ENCODE measurements around the gene ERC2. TPM values are rescaled to one million over a fixed set of nuclear protein-coding genes. Genes with fewer than 3 reads are reported as not detected.

ERC2 gene
- total and polyA plus RNA-seq, 12 donors, result 0.22 to 4.2 (median 1.7) TPM

GRCh38 chr3:56363720-56364119 is 104.5 kb downstream of the ERC2 start:
- no peak overlapping the region for H3K4me3 ChIP-seq
- DNase-seq (no peak), ATAC-seq (no peak)
- no peaks in the 10 kb centered on the region for H3K9me3 ChIP-seq
- H3K27me3 ChIP-seq, result no peaks in the 10 kb centered on the region
- no peak for TF ChIP-seq CTCF (IDR thresholded peaks at IDR 0.05)
- 74 to 83% methylated on average over 1 of the region's 1 CpG for WGBS, 2 donors
- intact Hi-C loops (cut with DNase I), result no loop called here
- no peaks in the 10 kb centered on the region for H3K4me1 ChIP-seq
- no peaks in the 10 kb centered on the region for H3K36me3 ChIP-seq
- no peak overlapping the region for H3K27ac ChIP-seq

DNA sequence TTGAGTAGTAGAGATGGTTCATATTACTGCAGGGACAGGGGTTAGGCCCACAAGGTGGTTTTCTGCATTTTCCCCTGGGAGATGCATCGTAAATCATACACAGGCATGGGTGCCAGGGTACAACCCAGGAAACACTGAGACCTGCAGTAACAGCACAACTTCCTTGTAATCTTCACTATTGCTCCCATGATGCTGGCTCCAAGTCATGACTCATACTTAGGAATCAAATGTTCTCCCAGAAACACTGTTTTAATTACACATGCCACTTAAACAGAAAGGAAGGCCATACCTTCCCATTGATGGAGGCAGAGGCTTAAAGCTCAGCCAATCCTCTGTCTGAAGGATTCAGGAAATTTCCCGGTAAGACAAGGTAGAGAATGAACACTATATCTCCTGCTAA is 106.5 kb downstream of the ERC2 start:
- H3K27me3 ChIP-seq, result no peaks in the 10 kb centered on the region
- ATAC-seq, result no peak
- WGBS, 2 donors, result 87 to 88% methylated on average over 2 of the region's 2 CpGs
- no peaks in the 10 kb centered on the region for H3K9me3 ChIP-seq
- no peak for DNase-seq
- TF ChIP-seq CTCF (IDR thresholded peaks at IDR 0.05), result no peak
- no peak overlapping the region for H3K27ac ChIP-seq
- H3K4me3 ChIP-seq, result no peak overlapping the region
- intact Hi-C loops (cut with DNase I), result no loop called here
- H3K4me1 ChIP-seq, result no peaks in the 10 kb centered on the region
- H3K36me3 ChIP-seq, result no peaks in the 10 kb centered on the region

- Histone ChIP-seq H3K4me3 (no peak overlapping the region), H3K27ac (no peak overlapping the region), H3K9me3 (no peaks in the 10 kb centered on the region), H3K36me3 (no peaks in the 10 kb centered on the region), H3K27me3 (no peaks in the 10 kb centered on the region), H3K4me1 (no peaks in the 10 kb centered on the region)
- DNase-seq, result no peak
- WGBS, 2 donors, result 63 to 77% methylated on average over 3 of the region's 3 CpGs
- intact Hi-C loops (cut with DNase I), result no loop called here
- TF ChIP-seq CTCF (IDR thresholded peaks at IDR 0.05), result no peak
- no peak for ATAC-seq
These were observed 111.0 kb downstream of the ERC2 start for GRCh38 chr3:56357266-56357665.

- ATAC-seq, result no peak
- TF ChIP-seq CTCF (IDR thresholded peaks at IDR 0.05), result no peak
- intact Hi-C loops (cut with DNase I), result no loop called here
- Histone ChIP-seq H3K27ac (no peak overlapping the region), H3K4me3 (no peak overlapping the region), H3K4me1 (no peaks in the 10 kb centered on the region), H3K9me3 (no peaks in the 10 kb centered on the region), H3K27me3 (no peaks in the 10 kb centered on the region), H3K36me3 (no peaks in the 10 kb centered on the region)
- DNase-seq, result no peak
These were observed 111.5 kb downstream of the ERC2 start for GRCh38 chr3:56356808-56357207.

Measured in heart right ventricle (tissue), 16 donors.